ENCODE data around the gene SLIRP.

- TF ChIP-seq ZNF274 (IDR thresholded peaks at IDR 0.05; ENCODE audit: low read depth, low read length) (no peak), SUZ12 (IDR thresholded peaks at IDR 0.05; ENCODE audit: extremely low read depth, insufficient read depth, insufficient read length) (no peak)
These were observed at the start of gene SLIRP, which contains the start of gene ALKBH1 for GRCh38 chr14:77707724-77708408.

Data from NT2/D1 (cell line).